Stimulated activated CD8-positive, alpha-beta memory T cell treated with anti-CD3 and anti-CD28 coated beads, Interleukin-15, amount 100 ng/mL, for 24 hours (primary cell): ENCODE measurements around the gene PNLIPRP3.

Experiments
- DNase-seq: peaks from one replicate; pipeline ENCODE4 v3.0.0-alpha.2; 2020; ENCODE audit warnings: low read depth

Gene PNLIPRP3

DNA sequence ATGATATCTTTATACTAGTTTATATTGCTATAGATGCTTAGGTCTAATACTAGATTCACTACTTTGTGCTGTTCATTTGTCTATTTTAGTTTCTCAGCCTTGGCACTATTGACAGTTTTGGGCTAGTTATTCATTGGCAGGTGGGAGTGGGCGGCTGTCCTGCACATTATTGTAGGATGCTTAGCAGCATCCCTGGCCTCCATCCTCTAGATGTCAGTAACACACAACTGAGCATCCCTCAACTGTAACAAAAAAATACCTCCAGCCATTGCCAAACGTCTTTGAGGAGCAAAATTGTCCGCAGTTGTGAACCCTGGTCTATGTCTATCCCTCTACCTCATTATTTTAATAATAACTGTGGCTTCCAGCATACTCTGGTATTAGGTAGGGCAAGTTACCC lies 83.7 kb downstream of the PNLIPRP3 start:
- no peak for DNase-seq

DNA sequence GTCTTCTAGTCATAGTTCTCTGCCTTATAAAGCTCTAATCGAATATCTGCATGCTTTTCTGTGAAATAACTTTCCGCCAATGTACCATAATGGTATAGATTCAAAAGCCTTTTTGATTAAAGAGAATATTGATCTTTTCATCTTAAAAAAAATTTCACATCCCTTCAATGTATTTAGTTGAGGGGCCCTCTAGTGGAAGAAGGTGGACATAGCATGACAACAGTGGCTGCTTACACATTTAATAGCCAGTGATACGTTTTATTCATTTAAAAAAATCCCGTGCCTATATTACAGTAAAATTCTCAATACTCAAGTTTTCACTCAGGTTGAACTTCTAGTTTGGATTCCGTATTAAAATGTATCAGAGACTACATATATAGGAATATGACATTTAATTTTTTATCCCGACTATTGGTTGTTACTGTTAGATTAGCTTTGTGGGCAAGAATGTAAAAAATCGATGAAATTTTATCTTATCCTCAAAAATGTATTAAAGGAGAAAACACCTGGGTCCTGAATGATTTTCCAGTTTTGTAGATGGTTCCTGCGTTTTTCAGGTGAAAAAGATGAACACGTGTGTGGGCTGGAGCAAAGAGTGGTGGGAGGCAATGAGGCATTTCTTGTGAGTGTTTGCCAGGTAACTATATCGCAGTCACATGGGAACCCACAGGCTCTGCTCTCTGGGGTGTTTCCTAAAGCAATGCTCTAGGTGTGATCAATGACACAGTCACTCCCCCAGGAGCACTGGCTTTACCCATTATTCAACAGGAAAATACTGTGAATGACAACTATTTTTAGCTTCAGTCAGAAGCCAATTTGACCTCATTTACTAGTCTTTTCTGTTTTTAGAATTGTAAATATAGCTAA lies 94.0 kb downstream of the PNLIPRP3 start:
- no peak for DNase-seq

DNA sequence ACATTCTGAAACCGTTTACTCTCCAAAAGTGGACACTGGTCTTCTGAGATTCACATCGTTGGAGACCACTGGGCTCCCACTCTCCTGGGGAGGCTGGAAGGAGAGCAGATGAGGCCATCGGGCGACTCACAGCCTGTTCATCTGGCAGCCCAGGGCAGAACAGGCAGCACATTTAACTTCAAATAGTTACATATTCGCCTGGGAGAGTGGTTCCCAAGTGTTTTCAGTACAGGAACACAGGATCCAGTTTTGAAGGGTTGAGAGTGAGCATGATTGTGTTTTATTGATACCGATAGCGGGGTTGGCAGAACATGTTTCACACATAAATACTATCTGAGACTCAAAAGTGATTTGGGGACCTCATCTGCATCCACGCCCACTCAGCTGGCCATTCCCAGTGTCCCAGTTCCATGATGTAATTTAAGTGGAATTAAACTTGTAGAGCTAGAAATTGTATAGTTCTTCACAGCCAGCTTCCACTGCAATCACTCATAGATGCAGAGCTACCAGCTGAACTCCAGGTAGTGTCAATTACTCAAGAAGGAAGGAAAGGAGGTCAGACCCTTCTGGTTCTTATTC lies 95.2 kb downstream of the PNLIPRP3 start:
- no peak for DNase-seq

DNA sequence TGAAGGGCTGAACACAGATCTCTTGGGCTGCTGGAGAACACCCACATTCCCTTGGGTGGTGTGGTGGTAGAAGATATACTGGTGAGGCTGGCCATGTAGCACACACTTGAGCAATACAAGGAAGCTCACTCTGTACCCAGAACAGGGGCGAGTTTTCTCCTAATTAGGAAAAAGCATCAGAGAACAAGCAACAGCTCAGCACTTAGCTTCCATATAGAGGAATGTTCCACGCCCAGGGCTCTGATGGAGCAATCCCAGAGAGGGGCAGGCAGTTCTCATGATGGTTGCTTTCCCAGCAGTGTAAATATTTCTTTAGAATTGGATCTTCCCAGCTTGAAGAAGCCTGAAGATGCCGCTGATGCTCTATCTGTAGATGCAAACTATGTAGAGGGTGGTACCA lies 97.1 kb downstream of the PNLIPRP3 start:
- no peak for DNase-seq

DNA sequence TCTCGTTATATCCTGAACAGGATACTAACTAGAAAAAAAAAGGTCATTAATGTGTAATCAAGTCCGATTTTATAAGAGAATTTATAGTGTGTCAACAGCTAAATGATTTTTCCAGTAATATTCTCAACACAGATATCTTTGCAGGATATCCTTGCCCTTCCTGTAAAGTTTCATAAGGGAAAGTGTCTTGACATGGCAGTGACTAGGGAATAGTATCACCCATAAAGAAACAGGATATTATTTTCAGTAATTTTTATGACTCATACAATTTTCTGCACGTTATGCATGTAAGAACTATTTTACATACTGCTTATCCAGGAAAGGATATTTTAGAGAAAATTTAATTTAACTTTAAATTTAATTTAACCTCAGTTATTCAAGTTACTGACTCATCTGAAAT lies 98.6 kb downstream of the PNLIPRP3 start:
- no peak for DNase-seq
